Measurements from ENCODE around the gene MAGEL2. TPM values are rescaled to one million over a fixed set of nuclear protein-coding genes. Genes with fewer than 3 reads are reported as not detected.
"Not testable (repeated sequence)": the region's sequence is repeated elsewhere in the genome, so short reads cannot be mapped to it uniquely, and the experiment has no call there.

Gene MAGEL2
- total RNA-seq, 2 experiments from 2014 or later: not detected

DNA sequence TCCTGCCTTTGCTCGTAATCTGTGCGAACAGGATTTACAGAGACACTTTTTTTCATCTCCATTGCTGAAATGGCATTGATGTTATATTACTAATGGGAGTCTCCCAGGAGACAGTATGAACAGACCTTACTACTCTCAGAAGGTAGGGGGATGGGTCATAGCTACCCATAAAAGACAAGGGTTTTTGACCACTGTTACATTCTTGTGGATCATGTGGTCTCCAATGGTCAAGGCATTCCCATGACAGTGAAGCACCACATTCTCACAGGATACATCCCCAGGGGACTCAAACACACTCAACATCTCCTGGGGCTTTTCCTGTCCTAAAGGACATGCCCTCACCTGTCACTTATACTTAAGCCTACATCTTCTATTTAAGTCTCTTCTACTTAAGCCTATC, 41.4 kb downstream of the MAGEL2 start:
- H3K79me2 ChIP-seq (ENCODE audit: insufficient read depth, low read depth, low read length): no peaks in the 10 kb centered on the region
- POLR2A ChIA-PET: no interaction called here
- no peaks in the 10 kb centered on the region for H3K36me3 ChIP-seq (ENCODE audit: insufficient read depth, low read length)
- no peak overlapping the region for H2AFZ ChIP-seq (ENCODE audit: low read length)
- H3K9me2 ChIP-seq (ENCODE audit: insufficient read depth, low read length): no peaks in the 10 kb centered on the region
- no peaks in the 10 kb centered on the region for H3K4me1 ChIP-seq (ENCODE audit: insufficient read depth, low read length, poor library complexity, severe bottlenecking)
- no peak for DNase-seq (ENCODE audit: low spot score)
- no peak overlapping the region for H3K4me2 ChIP-seq (ENCODE audit: low read length)
- no peaks in the 10 kb centered on the region for H3K9me3 ChIP-seq (ENCODE audit: low read length)
- no peaks in the 10 kb centered on the region for H4K20me1 ChIP-seq (ENCODE audit: insufficient read depth, low read length)
- intact Hi-C loops (cut with micrococcal nuclease; ENCODE audit: unreplicated experiment): no loop called here
- no TSS peak for BruUV-seq (replicated peaks)
- TF ChIP-seq, protein P1, sequence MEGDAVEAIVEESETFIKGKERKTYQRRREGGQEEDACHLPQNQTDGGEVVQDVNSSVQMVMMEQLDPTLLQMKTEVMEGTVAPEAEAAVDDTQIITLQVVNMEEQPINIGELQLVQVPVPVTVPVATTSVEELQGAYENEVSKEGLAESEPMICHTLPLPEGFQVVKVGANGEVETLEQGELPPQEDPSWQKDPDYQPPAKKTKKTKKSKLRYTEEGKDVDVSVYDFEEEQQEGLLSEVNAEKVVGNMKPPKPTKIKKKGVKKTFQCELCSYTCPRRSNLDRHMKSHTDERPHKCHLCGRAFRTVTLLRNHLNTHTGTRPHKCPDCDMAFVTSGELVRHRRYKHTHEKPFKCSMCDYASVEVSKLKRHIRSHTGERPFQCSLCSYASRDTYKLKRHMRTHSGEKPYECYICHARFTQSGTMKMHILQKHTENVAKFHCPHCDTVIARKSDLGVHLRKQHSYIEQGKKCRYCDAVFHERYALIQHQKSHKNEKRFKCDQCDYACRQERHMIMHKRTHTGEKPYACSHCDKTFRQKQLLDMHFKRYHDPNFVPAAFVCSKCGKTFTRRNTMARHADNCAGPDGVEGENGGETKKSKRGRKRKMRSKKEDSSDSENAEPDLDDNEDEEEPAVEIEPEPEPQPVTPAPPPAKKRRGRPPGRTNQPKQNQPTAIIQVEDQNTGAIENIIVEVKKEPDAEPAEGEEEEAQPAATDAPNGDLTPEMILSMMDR (conservative IDR thresholded peaks at IDR 0.05; ENCODE audit: low read length): no peak
- no peak for TF ChIP-seq EZH2phosphoT487 (IDR thresholded peaks at IDR 0.05; ENCODE audit: borderline replicate concordance, low read depth, low read length)
- CTCF ChIA-PET (ENCODE audit: unreplicated experiment): no interaction called here
- H3K4me3 ChIP-seq (ENCODE audit: low read depth, low read length, poor library complexity, severe bottlenecking): no peak overlapping the region
- H3K27ac ChIP-seq (ENCODE audit: low read depth, low read length, poor library complexity, severe bottlenecking): no peak overlapping the region

DNA sequence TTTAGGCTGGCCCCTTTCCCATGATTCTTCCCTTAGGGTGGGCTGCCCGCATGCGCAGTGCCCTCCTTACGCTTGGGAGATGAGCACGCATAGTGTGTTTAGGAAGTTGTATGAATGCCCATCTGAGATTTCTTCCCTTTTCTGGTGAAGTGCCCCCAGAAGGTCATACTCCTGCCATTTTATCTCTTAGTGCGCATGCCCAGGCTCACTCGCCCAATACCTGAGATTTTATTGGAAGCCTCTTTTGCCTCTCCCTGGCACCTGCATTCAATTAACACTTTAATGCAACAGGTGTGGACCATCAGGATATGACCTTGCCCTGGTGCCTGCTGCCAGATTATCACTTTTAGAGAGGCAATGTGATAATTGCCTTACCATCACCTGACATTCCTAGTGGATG, 45.5 kb downstream of the MAGEL2 start:
- no peak overlapping the region for H3K27ac ChIP-seq (ENCODE audit: low read depth, low read length, poor library complexity, severe bottlenecking)
- intact Hi-C loops (cut with micrococcal nuclease; ENCODE audit: unreplicated experiment): no loop called here
- POLR2A ChIA-PET: no interaction called here
- no peaks in the 10 kb centered on the region for H4K20me1 ChIP-seq (ENCODE audit: insufficient read depth, low read length)
- H3K9me2 ChIP-seq (ENCODE audit: insufficient read depth, low read length): no peaks in the 10 kb centered on the region
- no peaks in the 10 kb centered on the region for H3K79me2 ChIP-seq (ENCODE audit: insufficient read depth, low read depth, low read length)
- H3K36me3 ChIP-seq (ENCODE audit: insufficient read depth, low read length): no peaks in the 10 kb centered on the region
- H3K4me1 ChIP-seq (ENCODE audit: insufficient read depth, low read length, poor library complexity, severe bottlenecking): no peaks in the 10 kb centered on the region
- H3K4me2 ChIP-seq (ENCODE audit: low read length): no peak overlapping the region
- TF ChIP-seq, protein P1 (conservative IDR thresholded peaks at IDR 0.05; ENCODE audit: low read length): no peak
- no peak for TF ChIP-seq EZH2phosphoT487 (IDR thresholded peaks at IDR 0.05; ENCODE audit: borderline replicate concordance, low read depth, low read length)
- DNase-seq (ENCODE audit: low spot score): no peak
- H3K4me3 ChIP-seq (ENCODE audit: low read depth, low read length, poor library complexity, severe bottlenecking): no peak overlapping the region
- no peak overlapping the region for H2AFZ ChIP-seq (ENCODE audit: low read length)
- no TSS peak for BruUV-seq (replicated peaks)
- CTCF ChIA-PET (ENCODE audit: unreplicated experiment): no interaction called here
- H3K9me3 ChIP-seq (ENCODE audit: low read length): no peaks in the 10 kb centered on the region

DNA sequence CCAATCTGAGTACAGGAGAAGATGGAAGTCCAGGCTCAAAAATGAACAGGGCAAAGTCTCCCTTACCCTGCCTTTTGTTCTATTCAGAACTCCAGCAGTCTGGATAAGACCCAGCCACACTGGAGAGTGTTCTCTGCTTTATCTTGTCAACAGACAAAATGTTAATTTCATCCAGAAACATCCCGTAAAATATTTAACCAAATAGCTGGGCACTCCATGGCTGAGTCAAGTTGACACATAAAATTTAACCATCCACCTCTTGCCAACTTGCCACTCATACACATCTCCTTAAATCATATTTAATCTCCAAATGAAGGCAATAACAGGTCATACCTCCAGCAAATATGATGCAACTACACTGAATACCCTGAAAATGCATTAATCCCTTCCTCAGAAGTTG, 48.6 kb downstream of the MAGEL2 start:
- no peaks in the 10 kb centered on the region for H3K79me2 ChIP-seq (ENCODE audit: insufficient read depth, low read depth, low read length)
- DNase-seq (ENCODE audit: low spot score): no peak
- H4K20me1 ChIP-seq (ENCODE audit: insufficient read depth, low read length): no peaks in the 10 kb centered on the region
- no peaks in the 10 kb centered on the region for H3K9me3 ChIP-seq (ENCODE audit: low read length)
- TF ChIP-seq, protein P1 (conservative IDR thresholded peaks at IDR 0.05; ENCODE audit: low read length): no peak
- ChIA-PET POLR2A (no interaction called here), CTCF (ENCODE audit: unreplicated experiment) (no interaction called here)
- no peak overlapping the region for H3K4me2 ChIP-seq (ENCODE audit: low read length)
- no peak overlapping the region for H3K4me3 ChIP-seq (ENCODE audit: low read depth, low read length, poor library complexity, severe bottlenecking)
- BruUV-seq (replicated peaks): no TSS peak
- H3K4me1 ChIP-seq (ENCODE audit: insufficient read depth, low read length, poor library complexity, severe bottlenecking): no peaks in the 10 kb centered on the region
- no peaks in the 10 kb centered on the region for H3K9me2 ChIP-seq (ENCODE audit: insufficient read depth, low read length)
- intact Hi-C loops (cut with micrococcal nuclease; ENCODE audit: unreplicated experiment): no loop called here
- no peak overlapping the region for H3K27ac ChIP-seq (ENCODE audit: low read depth, low read length, poor library complexity, severe bottlenecking)
- H3K36me3 ChIP-seq (ENCODE audit: insufficient read depth, low read length): no peaks in the 10 kb centered on the region
- H2AFZ ChIP-seq (ENCODE audit: low read length): no peak overlapping the region

DNA sequence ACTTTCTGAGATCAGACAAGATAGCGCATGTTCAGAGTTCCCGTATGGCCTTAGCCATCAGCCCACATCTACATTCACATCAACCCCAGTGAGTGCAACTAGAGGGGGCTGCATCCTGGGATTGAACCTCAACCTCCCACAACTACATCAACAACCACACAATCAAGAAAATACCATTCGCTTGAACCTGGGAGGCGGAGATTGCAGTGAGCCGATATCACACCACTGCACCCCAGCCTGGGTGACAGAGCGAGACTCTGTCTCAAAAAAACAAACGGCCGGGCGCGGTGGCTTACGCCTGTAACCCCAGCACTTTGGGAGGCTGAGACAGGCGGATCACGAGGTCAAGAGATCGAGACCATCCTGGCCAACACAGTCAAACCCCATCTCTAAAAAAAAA, 50.4 kb downstream of the MAGEL2 start:
- POLR2A ChIA-PET; H3K79me2 ChIP-seq (ENCODE audit: insufficient read depth, low read depth, low read length); intact Hi-C loops (cut with micrococcal nuclease; ENCODE audit: unreplicated experiment); H4K20me1 ChIP-seq (ENCODE audit: insufficient read depth, low read length); H2AFZ ChIP-seq (ENCODE audit: low read length); DNase-seq (ENCODE audit: low spot score); H3K27ac ChIP-seq (ENCODE audit: low read depth, low read length, poor library complexity, severe bottlenecking); CTCF ChIA-PET (ENCODE audit: unreplicated experiment); H3K4me3 ChIP-seq (ENCODE audit: low read depth, low read length, poor library complexity, severe bottlenecking); H3K4me1 ChIP-seq (ENCODE audit: insufficient read depth, low read length, poor library complexity, severe bottlenecking); H3K9me3 ChIP-seq (ENCODE audit: low read length); H3K36me3 ChIP-seq (ENCODE audit: insufficient read depth, low read length); H3K4me2 ChIP-seq (ENCODE audit: low read length); BruUV-seq (replicated peaks); H3K9me2 ChIP-seq (ENCODE audit: insufficient read depth, low read length): not testable (repeated sequence)
